SH-SY5Y (cell line): ENCODE measurements around the gene CHST14.

Experiments used
- GATA2 ChIP-seq: IDR thresholded peaks from 2 replicates; pipeline ENCODE4 v1.6.1; 2011; ENCODE audit warnings: mild to moderate bottlenecking, low read depth, low read length
- GATA3 ChIP-seq: IDR thresholded peaks from 2 replicates; pipeline ENCODE4 v1.6.1; 2011; ENCODE audit warnings: low read depth, mild to moderate bottlenecking, low read length, moderate library complexity

- TF ChIP-seq GATA3 (no peak), GATA2 (no peak)
These were observed 30.6 kb upstream of the CHST14 start for GRCh38 chr15:40439960-40440742.
